K562 (cell line): ENCODE measurements around the gene DNAJC30. TPM values are rescaled to one million over a fixed set of nuclear protein-coding genes. Genes with fewer than 3 reads are reported as not detected.

ENCODE experiments used
- ATF2 ChIP-seq: sonication (generic); formaldehyde crosslinking; IDR thresholded peaks from 2 replicates; pipeline ENCODE4 v1.8.1; 2022; ENCODE audit warnings: missing genetic modification reagents
- DIDO1 ChIP-seq: fragments of 450-650 bp; IDR thresholded peaks from 2 replicates; pipeline ENCODE4 v1.6.1; 2016; ENCODE audit warnings: low read depth, missing biosample characterization, missing genetic modification characterization
- ELF2 ChIP-seq: fragments of 250-450 bp; sonication (Bioruptor Pico); IDR thresholded peaks from 2 replicates; pipeline ENCODE4 v1.5.0; 2021; ENCODE audit warnings: mild to moderate bottlenecking
- FOXO4 ChIP-seq: fragments of 450-650 bp; formaldehyde crosslinking; IDR thresholded peaks from 2 replicates; pipeline ENCODE4 v1.4.0; 2020; ENCODE audit warnings: mild to moderate bottlenecking, moderate library complexity
- RHOXF2B ChIP-seq: fragments of 250-450 bp; sonication (Bioruptor Pico); conservative IDR thresholded peaks from 2 replicates; pipeline ENCODE4 v1.5.1; 2021
- RNF2 ChIP-seq: sonication (generic); IDR thresholded peaks from 2 replicates; pipeline ENCODE4 v1.6.1; 2016
- RREB1 ChIP-seq: fragments of 250-450 bp; sonication (Bioruptor Pico); IDR thresholded peaks from 2 replicates; pipeline ENCODE4 v1.4.0; 2020
- SIRT6 ChIP-seq: IDR thresholded peaks from one replicate; pipeline ENCODE4 v1.6.1; 2012; ENCODE audit warnings: low read depth, mild to moderate bottlenecking, control low read depth, inconsistent platforms, low read length, moderate library complexity
- TAF1 ChIP-seq: IDR thresholded peaks from 2 replicates; pipeline ENCODE4 v1.6.1; 2011; ENCODE audit warnings: mild to moderate bottlenecking, low read length, moderate library complexity; ENCODE audit not compliant: insufficient read depth, control insufficient read depth, severe bottlenecking; ENCODE audit errors: extremely low read depth
- ZBTB2 ChIP-seq: fragments of 450-650 bp; IDR thresholded peaks from 2 replicates; pipeline ENCODE4 v1.6.1; 2016; ENCODE audit warnings: antibody characterized with exemption
- ZC3H11A ChIP-seq: IDR thresholded peaks from 2 replicates; pipeline ENCODE4 v1.6.1; 2012; ENCODE audit warnings: low read depth, low read length, improper control_type of control experiment
- polyA plus RNA-seq, 8 experiments: library from polyadenylated mRNA; depleted of rRNA in 4 of 8; stranded (reverse) in 5 of 8; unstranded in 3 of 8; fragments of >200 nt; fragmentation: Nextera tagmentation in 2 of 8; fragmentation: Illumina TruSeq in 1 of 8; extraction: Ambion mirVana in 2 of 8; extraction: Trizol in 1 of 8; gene quantifications; 2 replicates each; pipeline versions ENCODE4 v1.2.1 to v1.2.3, GENCODE V29; 2011 to 2014; ENCODE audit warnings: inconsistent platforms in 1 of 8, missing spikeins in 1 of 8
- total RNA-seq, 7 experiments: library from RNA; depleted of rRNA in 6 of 7; stranded (reverse); fragments of >200 nt in 6 of 7; fragmentation: Illumina TruSeq in 2 of 7; extraction: Trizol in 2 of 7; gene quantifications; 2 replicates each; pipeline versions ENCODE4 v1.2.1 to v1.2.3, GENCODE V29; 2011 to 2021; ENCODE audit warnings: low replicate concordance in 1 of 7

Gene DNAJC30
- total and polyA plus RNA-seq, 9 of the 15 experiments (the other 6 are each of a cell fraction or from before 2014, with no cell fraction given), result 1.1 to 11.3 (median 4.6) TPM

GRCh38 chr7:73633323-73633722, 49.9 kb downstream of the DNAJC30 start (continued):
- TF ChIP-seq FOXO4 (CRISPR knock-in tag), result no peak
- no peak for TF ChIP-seq RNF2
- no peak for TF ChIP-seq DIDO1 (tag)
- TF ChIP-seq RREB1 (CRISPR knock-in tag), result no peak
- no peak for TF ChIP-seq TAF1
- no peak for TF ChIP-seq RHOXF2B (CRISPR knock-in tag)
- TF ChIP-seq SIRT6, result no peak
- TF ChIP-seq ZC3H11A, result no peak
- TF ChIP-seq ATF2, result no peak
- TF ChIP-seq ZBTB2, result no peak
- TF ChIP-seq ELF2 (CRISPR knock-in tag), result no peak
